Measurements from ENCODE around the gene IL2RG.

DNA sequence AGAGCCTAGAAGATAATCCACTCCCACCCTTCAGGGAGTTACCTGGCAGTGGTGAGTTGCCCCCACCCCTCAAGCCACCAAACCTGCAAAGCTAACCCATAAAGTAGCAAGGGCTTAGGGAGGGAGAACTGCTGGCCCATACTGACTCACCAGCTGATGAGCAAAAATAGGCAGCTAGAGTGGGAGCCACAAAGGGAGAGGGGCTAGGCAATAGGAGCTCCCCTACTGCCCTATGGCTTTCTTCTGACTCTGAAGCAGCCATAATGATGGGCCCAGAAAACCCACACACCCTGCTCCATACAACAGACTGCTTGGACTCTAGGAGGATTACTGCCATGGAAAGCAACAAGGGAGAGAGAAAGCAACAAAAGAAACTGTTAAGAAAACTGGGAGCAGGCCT is 51.2 kb downstream of the IL2RG start:
- TF ChIP-seq EZH2 (IDR thresholded peaks at IDR 0.05; ENCODE audit: borderline replicate concordance, low read length) = no peak
- TF ChIP-seq, protein P1, sequence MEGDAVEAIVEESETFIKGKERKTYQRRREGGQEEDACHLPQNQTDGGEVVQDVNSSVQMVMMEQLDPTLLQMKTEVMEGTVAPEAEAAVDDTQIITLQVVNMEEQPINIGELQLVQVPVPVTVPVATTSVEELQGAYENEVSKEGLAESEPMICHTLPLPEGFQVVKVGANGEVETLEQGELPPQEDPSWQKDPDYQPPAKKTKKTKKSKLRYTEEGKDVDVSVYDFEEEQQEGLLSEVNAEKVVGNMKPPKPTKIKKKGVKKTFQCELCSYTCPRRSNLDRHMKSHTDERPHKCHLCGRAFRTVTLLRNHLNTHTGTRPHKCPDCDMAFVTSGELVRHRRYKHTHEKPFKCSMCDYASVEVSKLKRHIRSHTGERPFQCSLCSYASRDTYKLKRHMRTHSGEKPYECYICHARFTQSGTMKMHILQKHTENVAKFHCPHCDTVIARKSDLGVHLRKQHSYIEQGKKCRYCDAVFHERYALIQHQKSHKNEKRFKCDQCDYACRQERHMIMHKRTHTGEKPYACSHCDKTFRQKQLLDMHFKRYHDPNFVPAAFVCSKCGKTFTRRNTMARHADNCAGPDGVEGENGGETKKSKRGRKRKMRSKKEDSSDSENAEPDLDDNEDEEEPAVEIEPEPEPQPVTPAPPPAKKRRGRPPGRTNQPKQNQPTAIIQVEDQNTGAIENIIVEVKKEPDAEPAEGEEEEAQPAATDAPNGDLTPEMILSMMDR (IDR thresholded peaks at IDR 0.05; ENCODE audit: low read length) = no peak
